ENCODE results near the gene FAF1. TPM values are rescaled to one million over a fixed set of nuclear protein-coding genes. Genes with fewer than 3 reads are reported as not detected.

FAF1 gene
- total RNA-seq, 1 experiment from 2014 or later = 73.2 TPM

- no peaks in the 10 kb centered on the region for H3K79me2 ChIP-seq (ENCODE audit: insufficient read depth, low read length)
- H2AFZ ChIP-seq (ENCODE audit: low read depth, low read length, poor library complexity, severe bottlenecking) = no peak overlapping the region
- no TSS peak for BruUV-seq (replicated peaks)
- H3K27ac ChIP-seq (ENCODE audit: low read depth, low read length) = no peak overlapping the region
- H3K4me3 ChIP-seq (replicated peaks in 1 of 2; ENCODE audit: low read depth in 1 of 2, low read length in 2 of 2) = no peak overlapping the region
- H3K4me1 ChIP-seq (ENCODE audit: control insufficient read depth in 1 of 2, insufficient read depth in 2 of 2, low read length in 2 of 2) = no peaks in the 10 kb centered on the region
- POLR2A ChIA-PET = no interaction called here
- no peaks in the 10 kb centered on the region for H3K36me3 ChIP-seq (ENCODE audit: control insufficient read depth in 1 of 2, insufficient read depth in 2 of 2, low read length in 2 of 2)
- no peak overlapping the region for H3K9ac ChIP-seq (ENCODE audit: low read length)
- H4K20me1 ChIP-seq (ENCODE audit: insufficient read depth) = no peaks in the 10 kb centered on the region
- H3K27me3 ChIP-seq (ENCODE audit: insufficient read depth, low read length) = no peaks in the 10 kb centered on the region
- RAD21 ChIA-PET (ENCODE audit: low non-redundant PET in 1 of 2, low total read pairs in 2 of 2, uncharacterized antibody in 2 of 2, unreplicated experiment in 2 of 2) = no interaction called here
- H3K9me2 ChIP-seq (ENCODE audit: insufficient read depth) = no peaks in the 10 kb centered on the region
- TF ChIP-seq CBX3 (IDR thresholded peaks at IDR 0.05; ENCODE audit: low read depth) (no peak), ZFX (IDR thresholded peaks at IDR 0.05) (no peak), SP1 (IDR thresholded peaks at IDR 0.05; ENCODE audit: low read depth) (no peak), EZH2 (IDR thresholded peaks at IDR 0.05) (no peak), CTCF (IDR thresholded peaks at IDR 0.05 in 2 of 3, conservative IDR thresholded peaks at IDR 0.05 in 1 of 3; ENCODE audit: borderline replicate concordance in 1 of 3, insufficient read depth in 1 of 3, low read depth in 2 of 3, low read length in 2 of 3) (no peak), TCF7L2 (IDR thresholded peaks at IDR 0.05; ENCODE audit: borderline replicate concordance, extremely low read depth, insufficient read depth, insufficient read length) (no peak), ZBTB33 (IDR thresholded peaks at IDR 0.05; ENCODE audit: extremely low read depth, insufficient replicate concordance, low read length) (no peak), MAX (IDR thresholded peaks at IDR 0.05) (no peak), POLR2AphosphoS5 (IDR thresholded peaks at IDR 0.05; ENCODE audit: low read depth, low read length) (no peak), ZNF274 (IDR thresholded peaks at IDR 0.05; ENCODE audit: low read depth, low read length) (no peak), EGR1 (IDR thresholded peaks at IDR 0.05; ENCODE audit: low read depth) (no peak), ATF3 (IDR thresholded peaks at IDR 0.05) (no peak), YY1 (IDR thresholded peaks at IDR 0.05; ENCODE audit: extremely low read depth, insufficient replicate concordance, low read depth, low read length) (no peak), ELF1 (IDR thresholded peaks at IDR 0.05; ENCODE audit: borderline replicate concordance, low read depth) (no peak), FOSL1 (IDR thresholded peaks at IDR 0.05; ENCODE audit: low read depth) (no peak), REST (IDR thresholded peaks at IDR 0.05; ENCODE audit: low read depth) (no peak), SRF (IDR thresholded peaks at IDR 0.05; ENCODE audit: low read depth) (no peak), JUND (IDR thresholded peaks at IDR 0.05) (no peak), EZH2phosphoT487 (IDR thresholded peaks at IDR 0.05; ENCODE audit: borderline replicate concordance) (no peak), RAD21 (IDR thresholded peaks at IDR 0.05; ENCODE audit: low read depth) (no peak)
- no peak for ATAC-seq
- intact Hi-C loops (cut with micrococcal nuclease) = no loop called here
- no peak overlapping the region for H3K4me2 ChIP-seq (ENCODE audit: low read length)
- no peaks in the 10 kb centered on the region for H3K9me3 ChIP-seq (ENCODE audit: control insufficient read depth in 1 of 2, insufficient read depth in 1 of 2, low read depth in 1 of 2, low read length in 2 of 2)
- CTCF ChIA-PET = no interaction called here
- DNase-seq (ENCODE audit: low read depth, low spot score) = no peak
Observed at GRCh38 chr1:50423670-50424000, 536.4 kb downstream of the FAF1 start.
